ENCODE results near the gene FTO. TPM values are rescaled to one million over a fixed set of nuclear protein-coding genes. Genes with fewer than 3 reads are reported as not detected.

Gene FTO
- polyA plus RNA-seq, 2 of the 4 experiments (the other 2 are of a cell fraction) = 48.7 to 101 TPM

DNA sequence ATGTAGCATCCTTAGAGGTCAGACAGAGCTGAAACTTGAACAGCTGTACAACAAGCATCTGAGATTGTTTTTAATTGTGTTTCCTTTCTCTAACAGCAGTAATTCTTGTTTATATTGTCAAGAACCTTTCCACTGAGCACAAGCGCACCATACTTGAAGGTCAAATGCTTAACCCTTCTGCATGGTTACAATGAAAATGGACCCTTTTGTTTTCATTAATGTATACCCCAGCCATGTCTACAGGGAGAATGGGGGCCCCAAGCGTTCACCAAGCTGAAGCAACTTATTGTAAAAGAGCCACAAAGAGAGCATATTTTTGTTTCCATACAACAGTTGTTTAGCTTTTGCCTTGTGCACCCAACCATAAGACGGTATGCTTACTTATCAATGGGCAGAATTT is 210.8 kb downstream of the FTO start:
- no peak for FAIRE-seq
- 90% methylated on average over 3 of the region's 3 CpGs for WGBS (ENCODE audit: missing lambda C conversion rate)

DNA sequence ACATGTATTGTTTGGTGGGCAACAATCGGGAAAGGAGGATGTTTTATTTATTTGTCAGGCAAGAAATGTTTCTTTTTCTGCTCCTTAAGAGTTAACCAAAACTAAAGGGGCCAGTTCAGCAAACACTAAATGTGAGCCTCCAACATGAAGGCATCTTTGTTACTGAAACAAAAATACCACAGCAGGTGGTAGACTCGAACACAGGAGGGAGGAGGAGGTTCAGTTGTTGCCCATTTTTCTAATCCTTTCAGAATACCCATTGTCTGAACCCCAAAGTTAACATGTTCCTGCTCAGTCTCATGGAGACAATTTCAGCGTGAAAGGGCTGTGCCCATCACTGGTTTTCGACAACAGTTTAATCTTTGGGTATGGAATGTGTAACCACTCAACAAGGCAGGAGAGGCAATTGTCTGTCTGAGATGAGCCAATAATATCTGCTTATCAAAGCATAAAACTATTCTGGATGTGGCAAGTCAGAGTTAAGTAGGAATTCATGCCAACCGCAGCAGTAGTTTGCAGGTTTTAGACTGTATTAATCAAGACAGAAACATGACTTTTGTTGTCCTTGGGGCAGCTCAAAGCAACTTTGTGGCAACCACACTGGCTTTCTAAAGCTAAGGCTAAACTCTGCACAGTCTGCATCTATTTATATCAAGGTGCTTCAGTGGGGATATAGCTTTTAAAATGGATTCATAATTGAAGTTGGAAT is 211.7 kb downstream of the FTO start:
- ChIA-PET POLR2A (no interaction called here), CTCF (interaction anchor here (1.1 to 1.7 kb wide), 2 partner anchors 20 to 30 kb away, joined by 3 read pairs; no protein-coding TSS in a partner anchor)
- no peak for TF ChIP-seq MAFK (IDR thresholded peaks at IDR 0.05; ENCODE audit: partially characterized antibody)
- Histone ChIP-seq H3K4me2 (no peak overlapping the region), H3K9me3 (no peaks in the 10 kb centered on the region), H3K4me3 (no peak overlapping the region), H3K27ac (no peak overlapping the region), H3K4me1 (peaks cover 29% of the 10 kb centered on the region)
- ATAC-seq (no peak), FAIRE-seq (no peak), DNase-seq (ENCODE audit: low read depth in 1 of 2, low spot score in 1 of 2) (no peak)
- WGBS (ENCODE audit: missing lambda C conversion rate) = 87% methylated on average over 5 of the region's 5 CpGs

More for the DNA sequence above, 210.8 kb downstream of the FTO start:
- POLR2A ChIA-PET = no interaction called here
- no peaks in the 10 kb centered on the region for H3K9me3 ChIP-seq
- H3K4me1 ChIP-seq = peaks cover 29% of the 10 kb centered on the region
- TF ChIP-seq ZC3H11A (IDR thresholded peaks at IDR 0.05) = no peak
- no peak for TF ChIP-seq RFX5 (IDR thresholded peaks at IDR 0.05)
- no peak for TF ChIP-seq PHF8 (IDR thresholded peaks at IDR 0.05; ENCODE audit: borderline replicate concordance, low read depth)
- no peak for TF ChIP-seq MAFK (IDR thresholded peaks at IDR 0.05; ENCODE audit: partially characterized antibody)
- no peak for TF ChIP-seq BHLHE40 (IDR thresholded peaks at IDR 0.05; ENCODE audit: low read depth, low read length)
- TF ChIP-seq, protein P1, sequence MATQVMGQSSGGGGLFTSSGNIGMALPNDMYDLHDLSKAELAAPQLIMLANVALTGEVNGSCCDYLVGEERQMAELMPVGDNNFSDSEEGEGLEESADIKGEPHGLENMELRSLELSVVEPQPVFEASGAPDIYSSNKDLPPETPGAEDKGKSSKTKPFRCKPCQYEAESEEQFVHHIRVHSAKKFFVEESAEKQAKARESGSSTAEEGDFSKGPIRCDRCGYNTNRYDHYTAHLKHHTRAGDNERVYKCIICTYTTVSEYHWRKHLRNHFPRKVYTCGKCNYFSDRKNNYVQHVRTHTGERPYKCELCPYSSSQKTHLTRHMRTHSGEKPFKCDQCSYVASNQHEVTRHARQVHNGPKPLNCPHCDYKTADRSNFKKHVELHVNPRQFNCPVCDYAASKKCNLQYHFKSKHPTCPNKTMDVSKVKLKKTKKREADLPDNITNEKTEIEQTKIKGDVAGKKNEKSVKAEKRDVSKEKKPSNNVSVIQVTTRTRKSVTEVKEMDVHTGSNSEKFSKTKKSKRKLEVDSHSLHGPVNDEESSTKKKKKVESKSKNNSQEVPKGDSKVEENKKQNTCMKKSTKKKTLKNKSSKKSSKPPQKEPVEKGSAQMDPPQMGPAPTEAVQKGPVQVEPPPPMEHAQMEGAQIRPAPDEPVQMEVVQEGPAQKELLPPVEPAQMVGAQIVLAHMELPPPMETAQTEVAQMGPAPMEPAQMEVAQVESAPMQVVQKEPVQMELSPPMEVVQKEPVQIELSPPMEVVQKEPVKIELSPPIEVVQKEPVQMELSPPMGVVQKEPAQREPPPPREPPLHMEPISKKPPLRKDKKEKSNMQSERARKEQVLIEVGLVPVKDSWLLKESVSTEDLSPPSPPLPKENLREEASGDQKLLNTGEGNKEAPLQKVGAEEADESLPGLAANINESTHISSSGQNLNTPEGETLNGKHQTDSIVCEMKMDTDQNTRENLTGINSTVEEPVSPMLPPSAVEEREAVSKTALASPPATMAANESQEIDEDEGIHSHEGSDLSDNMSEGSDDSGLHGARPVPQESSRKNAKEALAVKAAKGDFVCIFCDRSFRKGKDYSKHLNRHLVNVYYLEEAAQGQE (IDR thresholded peaks at IDR 0.05) = no peak
- no peak overlapping the region for H3K27ac ChIP-seq
- DNase-seq (ENCODE audit: low read depth in 1 of 2, low spot score in 1 of 2) (no peak), ATAC-seq (no peak)
- CTCF ChIA-PET = interaction anchor here (1.7 kb wide), 1 partner anchor 31 kb away, joined by 3 read pairs; no protein-coding TSS in a partner anchor
- H3K4me3 ChIP-seq = no peak overlapping the region
- H3K4me2 ChIP-seq = no peak overlapping the region

DNA sequence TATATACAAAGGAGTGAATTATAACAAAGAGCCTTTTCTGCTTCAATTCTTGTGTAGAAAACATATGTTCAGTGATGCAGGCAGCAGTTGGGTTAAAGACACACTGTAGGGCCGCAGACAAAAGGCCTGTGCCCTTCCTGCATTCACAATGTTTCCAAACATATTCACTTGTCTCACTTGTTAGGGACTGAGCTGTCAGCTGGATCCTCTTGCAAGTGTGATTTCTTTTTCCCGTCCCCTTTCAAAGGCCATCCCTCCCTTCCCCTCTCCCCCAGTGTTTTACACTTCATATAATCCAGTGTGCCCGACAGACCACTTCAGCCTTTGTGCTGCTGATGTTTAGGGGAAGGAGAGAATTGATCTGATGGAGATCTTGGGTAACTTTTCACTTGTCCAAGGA is 217.0 kb downstream of the FTO start:
- Histone ChIP-seq H3K4me1 (no peaks in the 10 kb centered on the region), H3K27ac (no peak overlapping the region), H3K4me3 (no peak overlapping the region), H3K4me2 (no peak overlapping the region), H3K9me3 (no peaks in the 10 kb centered on the region)
- TF ChIP-seq, protein P2, sequence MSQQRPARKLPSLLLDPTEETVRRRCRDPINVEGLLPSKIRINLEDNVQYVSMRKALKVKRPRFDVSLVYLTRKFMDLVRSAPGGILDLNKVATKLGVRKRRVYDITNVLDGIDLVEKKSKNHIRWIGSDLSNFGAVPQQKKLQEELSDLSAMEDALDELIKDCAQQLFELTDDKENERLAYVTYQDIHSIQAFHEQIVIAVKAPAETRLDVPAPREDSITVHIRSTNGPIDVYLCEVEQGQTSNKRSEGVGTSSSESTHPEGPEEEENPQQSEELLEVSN (IDR thresholded peaks at IDR 0.05; ENCODE audit: borderline replicate concordance, low read depth) = no peak
- TF ChIP-seq, protein P3, sequence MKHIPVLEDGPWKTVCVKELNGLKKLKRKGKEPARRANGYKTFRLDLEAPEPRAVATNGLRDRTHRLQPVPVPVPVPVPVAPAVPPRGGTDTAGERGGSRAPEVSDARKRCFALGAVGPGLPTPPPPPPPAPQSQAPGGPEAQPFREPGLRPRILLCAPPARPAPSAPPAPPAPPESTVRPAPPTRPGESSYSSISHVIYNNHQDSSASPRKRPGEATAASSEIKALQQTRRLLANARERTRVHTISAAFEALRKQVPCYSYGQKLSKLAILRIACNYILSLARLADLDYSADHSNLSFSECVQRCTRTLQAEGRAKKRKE (CRISPR knock-in tag; IDR thresholded peaks at IDR 0.05; ENCODE audit: low read depth) = no peak
- TF ChIP-seq NR3C1 (IDR thresholded peaks at IDR 0.05) (no peak), JUN (IDR thresholded peaks at IDR 0.05) (no peak), POLR2A (IDR thresholded peaks at IDR 0.05; ENCODE audit: low read length) (no peak), TP53 (CRISPR knock-in tag; IDR thresholded peaks at IDR 0.05) (no peak), PHF8 (IDR thresholded peaks at IDR 0.05; ENCODE audit: borderline replicate concordance, low read depth) (no peak), RNF2 (IDR thresholded peaks at IDR 0.05; ENCODE audit: borderline replicate concordance, low read depth) (no peak), KDM5A (IDR thresholded peaks at IDR 0.05) (no peak), ESRRA (IDR thresholded peaks at IDR 0.05; ENCODE audit: borderline replicate concordance, low read length) (no peak), EHF (CRISPR knock-in tag; IDR thresholded peaks at IDR 0.05) (no peak), ZFP36 (IDR thresholded peaks at IDR 0.05; ENCODE audit: borderline replicate concordance, partially characterized antibody) (no peak)
- TF ChIP-seq, protein P4, sequence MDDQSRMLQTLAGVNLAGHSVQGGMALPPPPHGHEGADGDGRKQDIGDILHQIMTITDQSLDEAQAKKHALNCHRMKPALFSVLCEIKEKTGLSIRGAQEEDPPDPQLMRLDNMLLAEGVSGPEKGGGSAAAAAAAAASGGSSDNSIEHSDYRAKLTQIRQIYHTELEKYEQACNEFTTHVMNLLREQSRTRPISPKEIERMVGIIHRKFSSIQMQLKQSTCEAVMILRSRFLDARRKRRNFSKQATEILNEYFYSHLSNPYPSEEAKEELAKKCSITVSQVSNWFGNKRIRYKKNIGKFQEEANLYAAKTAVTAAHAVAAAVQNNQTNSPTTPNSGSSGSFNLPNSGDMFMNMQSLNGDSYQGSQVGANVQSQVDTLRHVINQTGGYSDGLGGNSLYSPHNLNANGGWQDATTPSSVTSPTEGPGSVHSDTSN (IDR thresholded peaks at IDR 0.05) = no peak
- TF ChIP-seq, protein P5, sequence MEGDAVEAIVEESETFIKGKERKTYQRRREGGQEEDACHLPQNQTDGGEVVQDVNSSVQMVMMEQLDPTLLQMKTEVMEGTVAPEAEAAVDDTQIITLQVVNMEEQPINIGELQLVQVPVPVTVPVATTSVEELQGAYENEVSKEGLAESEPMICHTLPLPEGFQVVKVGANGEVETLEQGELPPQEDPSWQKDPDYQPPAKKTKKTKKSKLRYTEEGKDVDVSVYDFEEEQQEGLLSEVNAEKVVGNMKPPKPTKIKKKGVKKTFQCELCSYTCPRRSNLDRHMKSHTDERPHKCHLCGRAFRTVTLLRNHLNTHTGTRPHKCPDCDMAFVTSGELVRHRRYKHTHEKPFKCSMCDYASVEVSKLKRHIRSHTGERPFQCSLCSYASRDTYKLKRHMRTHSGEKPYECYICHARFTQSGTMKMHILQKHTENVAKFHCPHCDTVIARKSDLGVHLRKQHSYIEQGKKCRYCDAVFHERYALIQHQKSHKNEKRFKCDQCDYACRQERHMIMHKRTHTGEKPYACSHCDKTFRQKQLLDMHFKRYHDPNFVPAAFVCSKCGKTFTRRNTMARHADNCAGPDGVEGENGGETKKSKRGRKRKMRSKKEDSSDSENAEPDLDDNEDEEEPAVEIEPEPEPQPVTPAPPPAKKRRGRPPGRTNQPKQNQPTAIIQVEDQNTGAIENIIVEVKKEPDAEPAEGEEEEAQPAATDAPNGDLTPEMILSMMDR (IDR thresholded peaks at IDR 0.05) = no peak
- ChIA-PET CTCF (no interaction called here), POLR2A (no interaction called here)
- WGBS (ENCODE audit: missing lambda C conversion rate) = 95% methylated on average over 3 of the region's 3 CpGs
- DNase-seq (ENCODE audit: low read depth in 1 of 2, low spot score in 1 of 2) (no peak), FAIRE-seq (no peak), ATAC-seq (no peak)

Data from A549 (cell line).